CD4-positive, alpha-beta T cell treated with Interleukin-2 at 100 ng/mL for 4 hours (primary cell): ENCODE results near the gene GAR1.
"Not testable (repeated sequence)": the region's sequence is repeated elsewhere in the genome, so short reads cannot be mapped to it uniquely, and the experiment has no call there.

Experiments used
- DNase-seq: peaks from one replicate; pipeline ENCODE4 v3.0.0-alpha.2; 2020; ENCODE audit warnings: low spot score

The GAR1 gene

GRCh38 chr4:109815151-109816081 is at the start of gene GAR1:
Gene GAR1, plus strand, starts transcription at chr4:109815762. Its CDS starts 403 bp downstream, at chr4:109816165.
- peak; percentile 88 for DNase-seq

GRCh38 chr4:109782092-109782491 is 33.5 kb upstream of the GAR1 start:
- not testable (repeated sequence) for DNase-seq

- DNase-seq, result no peak
Measured at GRCh38 chr4:109786846-109787245, 28.7 kb upstream of the GAR1 start.

- no peak for DNase-seq
Measured at GRCh38 chr4:109787807-109788206, 27.8 kb upstream of the GAR1 start.

GRCh38 chr4:109795059-109795458 is 20.5 kb upstream of the GAR1 start:
- DNase-seq, result no peak

GRCh38 chr4:109798866-109799265 is 16.7 kb upstream of the GAR1 start:
- DNase-seq, result no peak

- no peak for DNase-seq
Measured at GRCh38 chr4:109801099-109801789, 14.3 kb upstream of the GAR1 start.

- no peak for DNase-seq
Measured at GRCh38 chr4:109801895-109802319, 13.7 kb upstream of the GAR1 start, which contains the start of gene CFI. Gene CFI, minus strand, starts transcription at chr4:109801999. Its CDS starts 28 bp downstream, at chr4:109801971.

- DNase-seq, result peak; percentile 30
Measured at GRCh38 chr4:109803924-109804571, 11.5 kb upstream of the GAR1 start.

GRCh38 chr4:109809655-109810054 is 5.9 kb upstream of the GAR1 start:
- DNase-seq, result no peak

- DNase-seq, result no peak
Measured at GRCh38 chr4:109810552-109811387, 4.8 kb upstream of the GAR1 start.

- DNase-seq, result no peak
Measured at GRCh38 chr4:109811707-109812106, 3.9 kb upstream of the GAR1 start.

GRCh38 chr4:109816082-109816442 is 500 bp downstream of the GAR1 start:
- DNase-seq, result peak; percentile 29

GRCh38 chr4:109816894-109817293 is 1.3 kb downstream of the GAR1 start:
- no peak for DNase-seq

GRCh38 chr4:109818268-109818667 is 2.7 kb downstream of the GAR1 start:
- no peak for DNase-seq

- no peak for DNase-seq
Measured at GRCh38 chr4:109820563-109820962, 5.0 kb downstream of the GAR1 start.

- DNase-seq, result no peak
Measured at GRCh38 chr4:109821185-109821584, 5.6 kb downstream of the GAR1 start.

GRCh38 chr4:109826719-109827118 is 11.2 kb downstream of the GAR1 start:
- peak; percentile 25 for DNase-seq

- no peak for DNase-seq
Measured at GRCh38 chr4:109827672-109828071, 12.1 kb downstream of the GAR1 start, which contains the start of gene RRH. Gene RRH, plus strand, starts transcription at chr4:109827972. Its CDS starts 56 bp downstream, at chr4:109828028.

- DNase-seq, result no peak
Measured at GRCh38 chr4:109833756-109834155, 18.2 kb downstream of the GAR1 start.

GRCh38 chr4:109836985-109837384 is 21.4 kb downstream of the GAR1 start:
- DNase-seq, result no peak
